ENCODE results near the gene PEAK1.

DNA sequence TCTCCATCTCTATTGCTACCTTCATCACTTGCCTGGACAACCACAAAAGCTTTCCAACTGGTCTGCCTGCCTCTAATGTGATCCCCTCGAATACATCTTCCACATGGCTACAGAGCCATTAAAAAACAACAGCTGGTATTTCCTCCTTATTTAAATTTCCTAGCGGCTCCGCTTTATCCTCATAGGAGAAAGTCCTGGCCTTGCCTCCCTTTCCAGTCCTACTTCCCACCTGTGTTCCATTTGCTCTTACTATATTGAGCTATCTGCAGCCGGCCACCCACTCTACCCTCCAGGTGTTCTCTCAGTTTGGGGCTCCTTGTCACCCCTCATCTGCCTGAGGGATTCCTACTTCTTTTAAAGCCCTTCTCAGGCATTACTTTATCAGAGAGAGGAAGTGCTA, 299.3 kb downstream of the PEAK1 start:
- TF ChIP-seq CTCF (IDR thresholded peaks at IDR 0.05; ENCODE audit: insufficient read depth, low read length, poor library complexity, severe bottlenecking): no peak
- TF ChIP-seq EZH2phosphoT487 (conservative IDR thresholded peaks at IDR 0.05; ENCODE audit: low read length): no peak

All from SU-DHL-6 (cell line).